GM23338 (cell line): ENCODE data around the gene COL15A1. TPM values are rescaled to one million over a fixed set of nuclear protein-coding genes. Genes with fewer than 3 reads are reported as not detected.

Experiments used
- ATAC-seq: fragments of 200-7000 bp; cut with Tn5 transposase; 3 replicates; pipeline ENCODE4 v1.9.1; 2020
- DNase-seq: peaks from one replicate; pipeline ENCODE4 v3.0.0-alpha.2; 2015; ENCODE audit warnings: low spot score
- H2AFZ ChIP-seq: fragments of 200-600 bp; sonication (generic); 2 replicates; pipeline ENCODE4 v1.8.0; 2016; ENCODE audit warnings: antibody characterized with exemption, mild to moderate bottlenecking, moderate library complexity
- H3F3A ChIP-seq: fragments of 200-600 bp; sonication (generic); replicated peaks from 2 replicates; pipeline ENCODE4 v1.8.0; 2017; ENCODE audit warnings: antibody characterized with exemption, mixed run types, low read depth
- H3K27ac ChIP-seq: fragments of 200-600 bp; sonication (generic); 2 replicates; pipeline ENCODE4 v1.6.1; 2016; ENCODE audit warnings: low read depth
- H3K27me3 ChIP-seq: fragments of 200-600 bp; sonication (generic); 2 replicates; pipeline ENCODE4 v1.8.0; 2016; ENCODE audit warnings: mild to moderate bottlenecking, mixed run types, moderate library complexity; ENCODE audit not compliant: insufficient read depth
- H3K36me3 ChIP-seq: fragments of 200-600 bp; sonication (generic); 2 replicates; pipeline ENCODE4 v1.8.0; 2016; ENCODE audit warnings: mild to moderate bottlenecking; ENCODE audit not compliant: insufficient read depth
- H3K4me1 ChIP-seq: fragments of 200-600 bp; sonication (generic); 2 replicates; pipeline ENCODE4 v1.8.0; 2016; ENCODE audit warnings: mild to moderate bottlenecking, moderate library complexity; ENCODE audit not compliant: insufficient read depth
- H3K4me2 ChIP-seq: fragments of 200-600 bp; sonication (generic); 2 replicates; pipeline ENCODE4 v1.7.1; 2017; ENCODE audit warnings: mixed run types
- H3K4me3 ChIP-seq: fragments of 200-600 bp; sonication (generic); 2 replicates; pipeline ENCODE4 v1.6.1; 2016; ENCODE audit warnings: mixed run types
- H3K79me2 ChIP-seq: fragments of 200-600 bp; sonication (generic); replicated peaks from 2 replicates; pipeline ENCODE4 v1.8.0; 2017; ENCODE audit warnings: mild to moderate bottlenecking; ENCODE audit not compliant: insufficient read depth
- H3K9me2 ChIP-seq: fragments of 200-600 bp; sonication (generic); 2 replicates; pipeline ENCODE4 v1.8.0; 2017; ENCODE audit not compliant: insufficient read depth
- H4K20me1 ChIP-seq: fragments of 200-600 bp; sonication (generic); replicated peaks from 2 replicates; pipeline ENCODE4 v1.8.0; 2017; ENCODE audit warnings: mild to moderate bottlenecking; ENCODE audit not compliant: insufficient read depth
- H3K27ac Mint-ChIP-seq: 2 replicates; pipeline ENCODE4 v1.8.0; 2020; ENCODE audit warnings: inconsistent platforms, mild to moderate bottlenecking, moderate library complexity, mixed read lengths
- H3K27me3 Mint-ChIP-seq: 3 replicates; pipeline ENCODE4 v1.8.0; 2022; ENCODE audit warnings: low read depth, mild to moderate bottlenecking, moderate library complexity, mixed read lengths, inconsistent platforms; ENCODE audit not compliant: insufficient read depth, poor library complexity
- H3K36me3 Mint-ChIP-seq: 3 replicates; pipeline ENCODE4 v1.8.0; 2021; ENCODE audit warnings: low read depth, mild to moderate bottlenecking, inconsistent platforms, moderate library complexity, mixed read lengths
- H3K4me1 Mint-ChIP-seq: 3 replicates; pipeline ENCODE4 v1.8.0; 2020; ENCODE audit warnings: mild to moderate bottlenecking, inconsistent platforms, mixed read lengths
- H3K4me3 Mint-ChIP-seq: 3 replicates; pipeline ENCODE4 v1.8.0; 2021; ENCODE audit warnings: moderate library complexity, mild to moderate bottlenecking, inconsistent platforms, mixed read lengths
- H3K9me3 Mint-ChIP-seq: 3 replicates; pipeline ENCODE4 v1.8.0; 2020; ENCODE audit warnings: moderate library complexity, mild to moderate bottlenecking, inconsistent platforms, mixed read lengths
- CREB1 ChIP-seq: fragments of 250-450 bp; sonication (Bioruptor Pico); IDR thresholded peaks from 2 replicates; pipeline ENCODE4 v1.5.0; 2020; ENCODE audit warnings: low read depth, mild to moderate bottlenecking, moderate library complexity
- EZH2 ChIP-seq: fragments of 200-600 bp; sonication (generic); IDR thresholded peaks from one replicate; pipeline ENCODE4 v1.8.0; 2017; ENCODE audit warnings: antibody characterized with exemption, mild to moderate bottlenecking, low read depth; ENCODE audit not compliant: unreplicated experiment
- EZH2phosphoT487 ChIP-seq: fragments of 200-600 bp; sonication (generic); IDR thresholded peaks from one replicate; pipeline ENCODE4 v1.8.1; 2018; ENCODE audit warnings: antibody characterized with exemption; ENCODE audit not compliant: unreplicated experiment
- JUNB ChIP-seq: IDR thresholded peaks from one replicate; pipeline ENCODE4 v1.6.1; 2016; ENCODE audit warnings: antibody characterized with exemption; ENCODE audit not compliant: unreplicated experiment
- NANOG ChIP-seq: IDR thresholded peaks from 2 replicates; pipeline ENCODE4 v1.6.1; 2016; ENCODE audit warnings: antibody characterized with exemption, borderline replicate concordance
- POLR2AphosphoS5 ChIP-seq: IDR thresholded peaks from 2 replicates; pipeline ENCODE4 v1.6.1; 2016; ENCODE audit warnings: antibody characterized with exemption, low read depth
- STAT1 ChIP-seq: IDR thresholded peaks from one replicate; pipeline ENCODE4 v1.6.1; 2016; ENCODE audit warnings: antibody characterized with exemption; ENCODE audit not compliant: unreplicated experiment
- ZNF114 ChIP-seq: fragments of 250-450 bp; sonication (Bioruptor Pico); IDR thresholded peaks from 2 replicates; pipeline ENCODE4 v1.5.0; 2020; ENCODE audit warnings: mild to moderate bottlenecking, moderate library complexity
- ZNF331 ChIP-seq: fragments of 250-450 bp; sonication (Bioruptor Pico); IDR thresholded peaks from 2 replicates; pipeline ENCODE4 v1.5.0; 2020; ENCODE audit warnings: low read depth, mild to moderate bottlenecking, moderate library complexity
- polyA plus RNA-seq: library from polyadenylated mRNA; unstranded; fragments of >200 nt; fragmentation: Nextera tagmentation; extraction: Ambion mirVana; gene quantifications from 2 replicates; pipeline ENCODE4 v1.2.1, GENCODE V29; 2016
- total RNA-seq: library from RNA; depleted of rRNA; stranded (reverse); fragments of >200 nt; shearing (Covaris generic); gene quantifications from 2 replicates; pipeline ENCODE4 v1.2.3, GENCODE V29; 2014
- TF ChIP-seq, protein P1 (sequence below): IDR thresholded peaks from one replicate; pipeline ENCODE4 v1.6.1; 2018; ENCODE audit warnings: antibody characterized with exemption; ENCODE audit not compliant: unreplicated experiment
- TF ChIP-seq, protein P2 (sequence below): fragments of 250-450 bp; sonication (Bioruptor Pico); IDR thresholded peaks from 2 replicates; pipeline ENCODE4 v1.5.0; 2020; ENCODE audit warnings: mild to moderate bottlenecking, moderate library complexity
- TF ChIP-seq, protein P3 (sequence below): IDR thresholded peaks from 2 replicates; pipeline ENCODE4 v1.6.1; 2016; ENCODE audit warnings: antibody characterized with exemption
- TF ChIP-seq, protein P4 (sequence below), 2 experiments: fragments of 200-600 bp in 1 of 2; sonication (generic) in 1 of 2; conservative IDR thresholded peaks; 2 replicates each; pipeline versions ENCODE4 v1.5.1 to v1.6.1; 2016 to 2017; ENCODE audit warnings: antibody characterized with exemption in 2 of 2, low read depth in 2 of 2, mild to moderate bottlenecking in 2 of 2, moderate library complexity in 1 of 2

COL15A1 gene
- total and polyA plus RNA-seq, 2 experiments from 2014 or later: 0.17 to 0.18 TPM

DNA sequence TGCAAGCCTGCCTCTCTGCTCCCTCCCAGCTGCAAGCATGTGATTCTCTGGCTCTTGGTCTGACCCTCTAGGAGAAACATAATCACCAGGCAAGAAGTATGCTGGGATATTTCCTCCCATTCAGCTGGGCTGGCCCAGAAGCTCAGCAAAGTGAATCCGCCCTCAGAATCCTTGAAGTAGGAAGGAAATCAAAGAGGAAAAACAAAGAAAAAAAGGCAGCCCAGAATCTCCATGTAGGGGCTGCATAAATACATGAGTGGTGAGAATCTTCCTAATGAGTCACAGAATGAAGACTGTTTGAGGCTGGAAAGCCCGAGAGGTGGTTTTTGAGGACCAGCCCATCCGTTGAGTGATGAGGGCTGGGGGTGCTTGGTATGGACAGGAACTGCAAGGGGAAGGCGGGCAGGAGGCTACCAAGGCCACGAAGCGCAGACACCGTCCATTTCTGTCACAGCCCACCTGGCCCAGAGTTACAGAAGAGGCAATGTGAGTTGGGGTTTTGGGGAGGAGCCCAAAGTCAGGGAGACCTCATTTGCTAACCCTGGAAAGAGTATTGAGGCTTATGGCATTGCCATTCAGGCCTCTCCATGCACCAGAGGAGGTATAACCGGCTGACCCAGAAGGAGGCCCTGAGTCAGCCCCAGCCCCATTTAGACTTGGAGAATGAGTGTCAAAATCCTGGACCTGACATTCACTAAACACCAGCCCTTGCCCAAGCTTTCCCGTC is 127.8 kb downstream of the COL15A1 start:
- TF ChIP-seq ZNF331 (CRISPR knock-in tag) (no peak), JUNB (no peak), STAT1 (no peak), NANOG (no peak), POLR2AphosphoS5 (no peak), EZH2 (no peak), ZNF114 (CRISPR knock-in tag) (no peak), CREB1 (no peak), EZH2phosphoT487 (no peak)
- TF ChIP-seq, protein P1, sequence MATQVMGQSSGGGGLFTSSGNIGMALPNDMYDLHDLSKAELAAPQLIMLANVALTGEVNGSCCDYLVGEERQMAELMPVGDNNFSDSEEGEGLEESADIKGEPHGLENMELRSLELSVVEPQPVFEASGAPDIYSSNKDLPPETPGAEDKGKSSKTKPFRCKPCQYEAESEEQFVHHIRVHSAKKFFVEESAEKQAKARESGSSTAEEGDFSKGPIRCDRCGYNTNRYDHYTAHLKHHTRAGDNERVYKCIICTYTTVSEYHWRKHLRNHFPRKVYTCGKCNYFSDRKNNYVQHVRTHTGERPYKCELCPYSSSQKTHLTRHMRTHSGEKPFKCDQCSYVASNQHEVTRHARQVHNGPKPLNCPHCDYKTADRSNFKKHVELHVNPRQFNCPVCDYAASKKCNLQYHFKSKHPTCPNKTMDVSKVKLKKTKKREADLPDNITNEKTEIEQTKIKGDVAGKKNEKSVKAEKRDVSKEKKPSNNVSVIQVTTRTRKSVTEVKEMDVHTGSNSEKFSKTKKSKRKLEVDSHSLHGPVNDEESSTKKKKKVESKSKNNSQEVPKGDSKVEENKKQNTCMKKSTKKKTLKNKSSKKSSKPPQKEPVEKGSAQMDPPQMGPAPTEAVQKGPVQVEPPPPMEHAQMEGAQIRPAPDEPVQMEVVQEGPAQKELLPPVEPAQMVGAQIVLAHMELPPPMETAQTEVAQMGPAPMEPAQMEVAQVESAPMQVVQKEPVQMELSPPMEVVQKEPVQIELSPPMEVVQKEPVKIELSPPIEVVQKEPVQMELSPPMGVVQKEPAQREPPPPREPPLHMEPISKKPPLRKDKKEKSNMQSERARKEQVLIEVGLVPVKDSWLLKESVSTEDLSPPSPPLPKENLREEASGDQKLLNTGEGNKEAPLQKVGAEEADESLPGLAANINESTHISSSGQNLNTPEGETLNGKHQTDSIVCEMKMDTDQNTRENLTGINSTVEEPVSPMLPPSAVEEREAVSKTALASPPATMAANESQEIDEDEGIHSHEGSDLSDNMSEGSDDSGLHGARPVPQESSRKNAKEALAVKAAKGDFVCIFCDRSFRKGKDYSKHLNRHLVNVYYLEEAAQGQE: no peak
- TF ChIP-seq, protein P2, sequence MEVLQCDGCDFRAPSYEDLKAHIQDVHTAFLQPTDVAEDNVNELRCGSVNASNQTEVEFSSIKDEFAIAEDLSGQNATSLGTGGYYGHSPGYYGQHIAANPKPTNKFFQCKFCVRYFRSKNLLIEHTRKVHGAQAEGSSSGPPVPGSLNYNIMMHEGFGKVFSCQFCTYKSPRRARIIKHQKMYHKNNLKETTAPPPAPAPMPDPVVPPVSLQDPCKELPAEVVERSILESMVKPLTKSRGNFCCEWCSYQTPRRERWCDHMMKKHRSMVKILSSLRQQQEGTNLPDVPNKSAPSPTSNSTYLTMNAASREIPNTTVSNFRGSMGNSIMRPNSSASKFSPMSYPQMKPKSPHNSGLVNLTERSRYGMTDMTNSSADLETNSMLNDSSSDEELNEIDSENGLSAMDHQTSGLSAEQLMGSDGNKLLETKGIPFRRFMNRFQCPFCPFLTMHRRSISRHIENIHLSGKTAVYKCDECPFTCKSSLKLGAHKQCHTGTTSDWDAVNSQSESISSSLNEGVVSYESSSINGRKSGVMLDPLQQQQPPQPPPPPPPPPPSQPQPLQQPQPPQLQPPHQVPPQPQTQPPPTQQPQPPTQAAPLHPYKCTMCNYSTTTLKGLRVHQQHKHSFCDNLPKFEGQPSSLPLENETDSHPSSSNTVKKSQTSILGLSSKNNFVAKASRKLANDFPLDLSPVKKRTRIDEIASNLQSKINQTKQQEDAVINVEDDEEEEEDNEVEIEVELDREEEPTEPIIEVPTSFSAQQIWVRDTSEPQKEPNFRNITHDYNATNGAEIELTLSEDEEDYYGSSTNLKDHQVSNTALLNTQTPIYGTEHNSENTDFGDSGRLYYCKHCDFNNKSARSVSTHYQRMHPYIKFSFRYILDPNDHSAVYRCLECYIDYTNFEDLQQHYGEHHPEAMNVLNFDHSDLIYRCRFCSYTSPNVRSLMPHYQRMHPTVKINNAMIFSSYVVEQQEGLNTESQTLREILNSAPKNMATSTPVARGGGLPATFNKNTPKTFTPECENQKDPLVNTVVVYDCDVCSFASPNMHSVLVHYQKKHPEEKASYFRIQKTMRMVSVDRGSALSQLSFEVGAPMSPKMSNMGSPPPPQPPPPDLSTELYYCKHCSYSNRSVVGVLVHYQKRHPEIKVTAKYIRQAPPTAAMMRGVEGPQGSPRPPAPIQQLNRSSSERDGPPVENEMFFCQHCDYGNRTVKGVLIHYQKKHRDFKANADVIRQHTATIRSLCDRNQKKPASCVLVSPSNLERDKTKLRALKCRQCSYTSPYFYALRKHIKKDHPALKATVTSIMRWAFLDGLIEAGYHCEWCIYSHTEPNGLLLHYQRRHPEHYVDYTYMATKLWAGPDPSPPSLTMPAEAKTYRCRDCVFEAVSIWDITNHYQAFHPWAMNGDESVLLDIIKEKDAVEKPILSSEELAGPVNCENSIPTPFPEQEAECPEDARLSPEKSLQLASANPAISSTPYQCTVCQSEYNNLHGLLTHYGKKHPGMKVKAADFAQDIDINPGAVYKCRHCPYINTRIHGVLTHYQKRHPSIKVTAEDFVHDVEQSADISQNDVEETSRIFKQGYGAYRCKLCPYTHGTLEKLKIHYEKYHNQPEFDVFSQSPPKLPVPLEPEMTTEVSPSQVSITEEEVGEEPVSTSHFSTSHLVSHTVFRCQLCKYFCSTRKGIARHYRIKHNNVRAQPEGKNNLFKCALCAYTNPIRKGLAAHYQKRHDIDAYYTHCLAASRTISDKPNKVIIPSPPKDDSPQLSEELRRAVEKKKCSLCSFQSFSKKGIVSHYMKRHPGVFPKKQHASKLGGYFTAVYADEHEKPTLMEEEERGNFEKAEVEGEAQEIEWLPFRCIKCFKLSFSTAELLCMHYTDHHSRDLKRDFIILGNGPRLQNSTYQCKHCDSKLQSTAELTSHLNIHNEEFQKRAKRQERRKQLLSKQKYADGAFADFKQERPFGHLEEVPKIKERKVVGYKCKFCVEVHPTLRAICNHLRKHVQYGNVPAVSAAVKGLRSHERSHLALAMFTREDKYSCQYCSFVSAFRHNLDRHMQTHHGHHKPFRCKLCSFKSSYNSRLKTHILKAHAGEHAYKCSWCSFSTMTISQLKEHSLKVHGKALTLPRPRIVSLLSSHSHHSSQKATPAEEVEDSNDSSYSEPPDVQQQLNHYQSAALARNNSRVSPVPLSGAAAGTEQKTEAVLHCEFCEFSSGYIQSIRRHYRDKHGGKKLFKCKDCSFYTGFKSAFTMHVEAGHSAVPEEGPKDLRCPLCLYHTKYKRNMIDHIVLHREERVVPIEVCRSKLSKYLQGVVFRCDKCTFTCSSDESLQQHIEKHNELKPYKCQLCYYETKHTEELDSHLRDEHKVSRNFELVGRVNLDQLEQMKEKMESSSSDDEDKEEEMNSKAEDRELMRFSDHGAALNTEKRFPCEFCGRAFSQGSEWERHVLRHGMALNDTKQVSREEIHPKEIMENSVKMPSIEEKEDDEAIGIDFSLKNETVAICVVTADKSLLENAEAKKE (CRISPR knock-in tag): no peak
- TF ChIP-seq, protein P3, sequence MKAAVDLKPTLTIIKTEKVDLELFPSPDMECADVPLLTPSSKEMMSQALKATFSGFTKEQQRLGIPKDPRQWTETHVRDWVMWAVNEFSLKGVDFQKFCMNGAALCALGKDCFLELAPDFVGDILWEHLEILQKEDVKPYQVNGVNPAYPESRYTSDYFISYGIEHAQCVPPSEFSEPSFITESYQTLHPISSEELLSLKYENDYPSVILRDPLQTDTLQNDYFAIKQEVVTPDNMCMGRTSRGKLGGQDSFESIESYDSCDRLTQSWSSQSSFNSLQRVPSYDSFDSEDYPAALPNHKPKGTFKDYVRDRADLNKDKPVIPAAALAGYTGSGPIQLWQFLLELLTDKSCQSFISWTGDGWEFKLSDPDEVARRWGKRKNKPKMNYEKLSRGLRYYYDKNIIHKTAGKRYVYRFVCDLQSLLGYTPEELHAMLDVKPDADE: no peak
- TF ChIP-seq, protein P4, sequence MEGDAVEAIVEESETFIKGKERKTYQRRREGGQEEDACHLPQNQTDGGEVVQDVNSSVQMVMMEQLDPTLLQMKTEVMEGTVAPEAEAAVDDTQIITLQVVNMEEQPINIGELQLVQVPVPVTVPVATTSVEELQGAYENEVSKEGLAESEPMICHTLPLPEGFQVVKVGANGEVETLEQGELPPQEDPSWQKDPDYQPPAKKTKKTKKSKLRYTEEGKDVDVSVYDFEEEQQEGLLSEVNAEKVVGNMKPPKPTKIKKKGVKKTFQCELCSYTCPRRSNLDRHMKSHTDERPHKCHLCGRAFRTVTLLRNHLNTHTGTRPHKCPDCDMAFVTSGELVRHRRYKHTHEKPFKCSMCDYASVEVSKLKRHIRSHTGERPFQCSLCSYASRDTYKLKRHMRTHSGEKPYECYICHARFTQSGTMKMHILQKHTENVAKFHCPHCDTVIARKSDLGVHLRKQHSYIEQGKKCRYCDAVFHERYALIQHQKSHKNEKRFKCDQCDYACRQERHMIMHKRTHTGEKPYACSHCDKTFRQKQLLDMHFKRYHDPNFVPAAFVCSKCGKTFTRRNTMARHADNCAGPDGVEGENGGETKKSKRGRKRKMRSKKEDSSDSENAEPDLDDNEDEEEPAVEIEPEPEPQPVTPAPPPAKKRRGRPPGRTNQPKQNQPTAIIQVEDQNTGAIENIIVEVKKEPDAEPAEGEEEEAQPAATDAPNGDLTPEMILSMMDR (conservative IDR thresholded peaks at IDR 0.05; ENCODE audit: low read depth in 2 of 2): no peak
- Histone ChIP-seq H4K20me1 (no peaks in the 10 kb centered on the region), H2AFZ (no peak overlapping the region), H3K4me1 (no peaks in the 10 kb centered on the region), H3K4me2 (no peak overlapping the region), H3K36me3 (no peaks in the 10 kb centered on the region), H3F3A (no peaks in the 10 kb centered on the region), H3K4me3 (no peak overlapping the region), H3K9me2 (peaks cover 4% of the 10 kb centered on the region; the same call in 1 of the 2 replicates), H3K79me2 (no peaks in the 10 kb centered on the region), H3K27me3 (no peaks in the 10 kb centered on the region), H3K27ac (no peak overlapping the region)
- H3K27ac Mint-ChIP-seq: no peak overlapping the region; the same call in 1 of the 2 replicates
- H3K9me3 Mint-ChIP-seq: no peaks in the 10 kb centered on the region
- no peak overlapping the region for H3K4me3 Mint-ChIP-seq
- H3K36me3 Mint-ChIP-seq: no peaks in the 10 kb centered on the region
- no peak for ATAC-seq
- no peaks in the 10 kb centered on the region for H3K4me1 Mint-ChIP-seq
- DNase-seq: no peak
- peaks cover 6% of the 10 kb centered on the region for H3K27me3 Mint-ChIP-seq
